Raji (cell line): ENCODE data around the gene TK1.

Source experiments
- POLR2A ChIP-seq: IDR thresholded peaks from 2 replicates; pipeline ENCODE4 v1.6.1; 2011; ENCODE audit warnings: low read depth, low read length, control low read depth; ENCODE audit not compliant: insufficient read depth

The TK1 gene, protein sequence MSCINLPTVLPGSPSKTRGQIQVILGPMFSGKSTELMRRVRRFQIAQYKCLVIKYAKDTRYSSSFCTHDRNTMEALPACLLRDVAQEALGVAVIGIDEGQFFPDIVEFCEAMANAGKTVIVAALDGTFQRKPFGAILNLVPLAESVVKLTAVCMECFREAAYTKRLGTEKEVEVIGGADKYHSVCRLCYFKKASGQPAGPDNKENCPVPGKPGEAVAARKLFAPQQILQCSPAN

DNA sequence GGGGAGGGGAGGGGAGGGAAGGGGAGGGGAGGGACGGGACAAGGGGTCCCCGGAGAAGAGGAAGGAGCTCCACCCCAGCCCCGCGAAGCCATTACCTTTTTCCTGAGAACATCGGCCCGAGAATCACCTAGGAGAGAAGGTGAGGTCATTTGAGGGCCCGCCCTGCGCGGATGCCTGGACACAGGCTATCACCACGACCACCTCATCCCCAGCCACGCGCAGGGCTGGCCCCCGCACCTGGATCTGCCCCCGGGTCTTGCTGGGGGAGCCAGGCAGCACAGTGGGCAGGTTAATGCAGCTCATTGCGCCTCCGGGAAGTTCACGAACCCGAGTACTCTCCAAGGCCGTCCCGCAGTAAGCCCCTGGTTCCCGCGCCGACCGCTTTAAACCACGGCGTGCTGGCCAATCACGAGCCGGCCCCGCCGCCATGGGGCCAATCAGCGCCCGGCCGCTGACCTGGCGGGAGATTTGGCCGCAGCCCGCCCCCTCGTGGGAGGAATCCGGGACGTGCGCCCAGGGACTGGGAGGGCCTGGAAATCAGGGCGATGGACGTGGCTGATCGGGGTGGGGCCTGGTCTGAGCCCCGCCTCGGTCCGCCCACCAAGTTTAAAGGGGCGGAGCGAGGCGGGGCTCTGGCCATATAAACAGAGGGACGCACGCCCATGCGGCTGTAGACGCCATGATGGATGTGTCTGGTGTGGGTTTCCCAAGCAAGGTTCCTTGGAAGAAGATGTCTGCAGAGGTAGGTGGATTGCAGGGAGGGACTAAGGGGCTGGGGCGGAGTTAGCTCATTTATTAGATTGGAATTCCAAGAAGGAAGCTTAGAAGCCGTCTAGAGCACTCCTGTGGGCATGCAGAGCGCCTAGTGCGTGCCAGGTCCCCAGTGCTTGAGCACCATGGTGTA lies at the start of gene TK1, which contains the start of gene AFMID:
TSS of gene TK1 (minus strand) at position 361 of the 904 bp plus-strand sequence. CDS start at position 303, 58 bp downstream.
TSS of gene AFMID (plus strand) at position 671 of the 904 bp plus-strand sequence. CDS start at position 680, 9 bp downstream.
- TF ChIP-seq POLR2A, result peak; percentile 97

DNA sequence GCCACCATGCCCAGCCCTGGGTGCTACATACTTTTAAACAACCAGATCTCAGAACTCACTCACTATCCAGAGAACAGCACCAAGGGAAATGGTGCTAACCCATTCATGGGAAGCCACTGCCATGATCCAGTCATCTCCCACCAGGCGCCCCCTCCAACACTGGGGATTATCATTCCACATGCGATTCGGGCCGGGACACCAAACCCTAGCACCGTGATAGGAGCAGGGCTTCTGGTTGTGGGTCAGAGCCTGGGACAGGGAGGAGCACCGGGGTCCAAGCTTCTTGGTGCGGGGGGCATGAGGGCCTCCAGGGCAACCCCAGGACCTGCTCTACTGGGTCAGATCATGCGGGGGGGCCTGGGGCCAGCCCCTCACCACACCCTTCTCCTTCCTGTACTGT lies 49.0 kb upstream of the TK1 start:
- TF ChIP-seq POLR2A, result no peak

DNA sequence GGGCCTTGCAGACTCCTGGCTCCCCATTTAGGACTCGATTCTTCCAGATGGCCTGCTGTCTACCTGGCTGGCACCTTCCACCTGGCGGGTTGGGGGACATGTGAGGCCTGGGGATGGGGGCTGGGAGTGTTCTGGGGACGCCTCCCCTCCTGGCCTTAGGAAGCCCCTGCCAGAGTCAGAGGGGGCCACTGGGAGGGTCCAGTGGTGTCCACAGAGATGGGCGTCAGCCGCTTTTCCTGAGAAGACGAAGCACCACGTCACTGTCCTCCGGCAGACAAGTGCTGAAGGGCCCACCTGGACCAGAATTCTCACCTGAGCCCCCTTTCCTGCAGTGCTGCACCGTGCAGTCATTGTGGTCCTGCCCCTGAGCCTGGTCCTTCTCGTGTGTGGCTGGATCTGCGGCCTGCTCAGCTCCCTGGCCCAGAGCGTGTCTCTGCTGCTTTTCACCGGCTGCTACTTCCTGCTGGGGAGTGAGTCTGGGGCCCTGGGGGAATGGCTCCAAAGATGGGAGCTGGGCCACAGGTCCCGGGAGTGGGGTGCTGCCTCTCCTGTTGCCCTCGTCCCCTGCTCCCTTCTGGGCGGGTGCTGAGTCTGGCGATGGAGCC lies 47.5 kb upstream of the TK1 start:
- TF ChIP-seq POLR2A, result no peak

DNA sequence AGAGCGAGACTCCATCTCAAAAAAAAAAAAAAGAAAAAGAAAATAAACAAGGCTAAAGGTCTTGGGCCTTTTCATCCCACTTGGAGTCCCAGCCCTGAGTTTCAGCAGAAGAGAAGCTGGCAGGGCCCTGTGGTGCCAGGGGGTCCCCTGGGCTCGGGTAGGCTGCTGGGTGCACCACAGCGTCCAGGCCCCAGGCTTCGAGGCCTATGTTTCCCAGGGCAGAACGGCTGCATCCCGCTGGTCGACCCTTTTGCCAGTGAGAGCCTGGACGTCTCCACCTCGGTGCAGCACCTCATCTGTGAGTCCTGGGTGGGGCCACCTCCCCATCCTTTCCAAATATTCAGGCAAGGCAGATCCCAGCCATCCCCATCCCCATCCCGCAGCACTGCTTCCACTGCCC lies 46.8 kb upstream of the TK1 start:
- TF ChIP-seq POLR2A, result no peak

DNA sequence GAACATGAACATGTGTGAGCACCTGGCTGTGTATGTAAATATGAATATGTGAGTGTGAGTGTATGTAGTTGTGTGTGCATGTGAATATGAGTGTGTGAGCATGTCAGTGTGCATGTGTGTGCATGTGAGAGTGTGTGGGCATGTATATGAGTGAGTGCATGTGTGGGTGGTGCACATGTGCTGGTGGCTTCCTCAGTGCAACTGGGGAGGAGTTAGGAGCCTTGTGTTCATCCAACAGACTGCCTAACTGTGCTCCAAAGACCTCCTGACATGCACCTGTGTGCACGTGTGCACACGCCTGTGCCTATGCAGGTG lies 46.0 kb upstream of the TK1 start:
- TF ChIP-seq POLR2A, result no peak

DNA sequence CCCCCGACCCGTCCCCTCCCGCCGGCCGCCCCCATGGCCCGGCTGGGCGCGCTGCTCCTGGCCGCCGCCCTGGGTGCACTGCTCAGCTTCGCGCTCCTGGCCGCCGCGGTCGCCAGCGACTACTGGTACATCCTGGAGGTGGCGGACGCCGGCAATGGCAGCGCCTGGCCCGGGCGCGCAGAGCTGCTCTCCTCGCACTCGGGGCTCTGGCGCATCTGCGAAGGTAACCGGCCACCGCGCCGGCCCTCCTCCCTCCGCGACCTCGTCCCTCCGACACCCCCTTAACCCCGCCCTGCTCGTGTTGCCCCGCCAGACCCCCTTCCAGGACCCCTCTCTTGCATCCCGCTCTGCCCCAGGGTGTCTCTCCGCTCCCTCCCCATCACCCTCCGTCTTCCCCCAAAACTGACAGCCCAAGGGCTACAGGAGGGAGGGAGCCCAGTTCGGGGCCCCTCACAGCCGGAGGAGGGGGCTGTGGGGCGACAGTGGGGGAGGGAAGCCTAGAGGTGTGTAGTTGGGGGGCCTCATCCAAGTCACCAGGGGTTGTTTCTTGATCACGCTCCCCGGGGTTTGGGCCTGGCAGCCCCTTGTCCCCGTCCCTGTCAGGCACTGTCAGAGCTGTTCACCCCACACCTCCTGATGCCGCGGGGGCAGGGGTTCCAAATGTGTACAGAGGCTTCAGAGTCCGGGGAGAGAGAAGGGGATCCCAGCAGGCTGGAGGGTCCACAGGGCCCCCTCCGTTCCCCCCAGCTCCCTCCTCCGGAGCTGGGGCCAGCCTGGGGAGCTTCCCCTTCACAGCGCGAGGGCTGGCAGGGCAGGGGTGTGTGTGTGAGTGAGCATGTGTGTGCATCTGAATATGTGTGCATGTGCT lies 45.4 kb upstream of the TK1 start:
- TF ChIP-seq POLR2A, result no peak

DNA sequence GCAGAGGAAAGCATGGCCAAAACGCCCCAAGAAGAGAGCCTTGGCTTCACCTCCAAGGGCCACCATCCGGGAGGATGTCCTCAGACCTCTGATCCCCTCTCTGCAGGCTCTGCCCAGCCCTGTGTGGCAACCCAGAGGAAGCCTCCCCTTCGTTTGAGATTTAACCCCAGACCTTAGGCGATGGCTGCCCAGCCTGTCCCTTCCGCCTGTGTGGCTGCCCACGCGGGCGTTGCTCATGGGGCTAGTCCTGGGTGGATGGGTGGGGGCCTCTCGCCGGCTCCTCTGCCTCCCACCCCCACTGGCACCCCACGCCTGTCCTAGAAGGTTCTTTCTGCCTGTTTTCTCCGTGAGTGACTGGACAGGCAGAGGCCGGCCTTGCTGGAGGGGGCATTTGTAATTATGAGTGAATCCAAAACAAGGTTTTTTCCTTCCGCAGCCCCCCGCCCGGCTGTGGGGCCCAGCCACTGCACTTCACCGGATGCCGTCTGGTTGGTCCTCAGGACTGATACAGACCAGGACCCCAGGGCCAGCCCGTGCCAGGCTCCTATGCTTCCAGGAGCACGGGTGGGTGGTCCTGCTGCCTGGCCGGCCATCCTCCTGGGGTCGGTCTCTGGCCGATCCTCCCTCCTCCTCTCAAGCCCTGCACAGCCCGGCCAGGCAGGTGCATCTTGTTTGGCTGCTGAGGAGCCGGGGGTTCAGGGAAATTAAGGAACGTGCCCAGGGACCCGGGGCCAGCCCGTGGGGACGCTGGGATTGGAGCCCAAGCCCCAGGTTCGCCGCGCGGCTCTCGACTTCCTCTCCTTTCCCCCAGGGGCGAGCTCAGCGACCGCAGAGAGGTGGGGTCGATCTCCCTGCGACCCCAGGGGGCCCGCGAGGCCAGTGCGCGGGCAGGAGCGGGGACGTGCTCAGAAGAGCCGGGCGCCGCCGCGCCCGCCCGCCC lies 44.4 kb upstream of the TK1 start, which contains the start of gene TMEM235:
TSS of gene TMEM235 (plus strand) at position 636 of the 940 bp plus-strand sequence. CDS start 393 bp downstream, outside the sequence.
- no peak for TF ChIP-seq POLR2A

DNA sequence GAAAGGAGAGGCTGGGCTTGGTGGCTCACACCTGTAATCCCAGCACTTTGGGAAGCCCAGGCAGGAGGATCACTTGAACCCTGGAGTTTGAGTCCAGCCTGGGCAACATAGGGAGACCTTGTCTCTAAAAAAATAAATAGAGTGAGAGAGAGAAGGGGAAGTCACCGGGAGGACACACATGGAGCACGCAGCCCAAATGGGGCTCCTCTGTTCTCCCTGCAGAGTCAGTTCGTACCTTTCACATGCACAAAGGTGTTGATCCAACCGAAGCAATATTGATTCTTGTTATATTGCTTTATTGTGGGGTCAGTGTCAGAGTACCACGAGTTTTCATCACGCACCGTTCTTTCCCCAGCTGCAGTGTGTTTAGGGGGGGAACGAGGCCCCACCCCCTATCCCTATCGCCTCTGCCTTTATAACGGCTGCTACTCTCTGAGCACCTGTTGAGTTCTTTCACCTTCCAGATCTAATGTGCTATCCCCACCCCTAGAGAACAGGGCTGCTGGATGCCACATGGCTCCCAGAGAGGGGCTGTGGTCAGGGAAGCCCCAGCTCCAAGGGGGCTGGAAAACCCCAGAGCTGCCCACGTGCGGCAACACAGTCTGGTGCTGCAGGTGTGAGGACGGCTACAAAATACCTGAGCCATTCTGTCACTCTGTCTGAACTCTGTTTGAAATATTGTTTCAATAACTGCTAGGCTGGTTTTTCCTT lies 43.6 kb upstream of the TK1 start:
- no peak for TF ChIP-seq POLR2A

DNA sequence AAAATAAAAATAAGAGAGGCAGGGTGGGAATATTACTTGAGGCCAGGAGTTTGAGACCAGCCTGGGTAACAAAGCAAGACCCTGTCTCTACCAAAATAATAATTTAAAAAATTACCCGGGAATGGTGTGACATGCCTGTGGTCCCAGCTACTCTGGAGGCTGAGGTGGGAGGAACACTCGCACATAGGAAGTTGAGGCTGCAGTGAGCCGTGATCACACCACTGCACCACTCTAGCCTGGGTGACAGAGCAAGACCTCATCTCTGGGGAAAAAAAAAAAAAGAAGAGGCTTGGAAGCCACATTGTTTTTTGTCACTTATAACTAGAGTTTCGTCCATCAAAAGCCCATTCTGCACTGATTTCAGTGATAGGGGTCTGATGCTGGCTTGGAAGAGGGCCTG lies 41.3 kb upstream of the TK1 start:
- no peak for TF ChIP-seq POLR2A

DNA sequence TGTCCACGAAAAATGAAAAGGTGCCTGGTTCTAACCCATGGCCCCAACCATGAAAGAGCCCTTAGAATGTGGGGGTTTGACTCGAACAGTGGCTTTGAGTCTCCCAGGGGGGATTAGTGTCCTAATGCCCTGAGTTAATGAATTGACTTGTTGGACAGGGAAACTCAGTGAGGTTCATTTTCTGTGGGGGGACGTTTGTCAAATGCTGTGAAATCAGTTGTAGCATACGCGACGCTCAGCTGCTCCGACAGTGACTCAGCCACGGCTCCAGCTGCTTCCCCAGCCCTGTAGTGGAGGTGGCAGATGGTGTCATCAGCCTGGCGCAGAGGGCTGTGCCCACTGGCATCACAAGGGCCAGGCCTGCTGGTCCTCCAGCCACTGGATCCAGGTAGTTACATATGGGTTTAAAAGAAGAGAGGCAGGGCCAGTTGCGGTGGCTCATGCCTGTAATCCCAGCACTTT lies 40.6 kb upstream of the TK1 start:
- no peak for TF ChIP-seq POLR2A

DNA sequence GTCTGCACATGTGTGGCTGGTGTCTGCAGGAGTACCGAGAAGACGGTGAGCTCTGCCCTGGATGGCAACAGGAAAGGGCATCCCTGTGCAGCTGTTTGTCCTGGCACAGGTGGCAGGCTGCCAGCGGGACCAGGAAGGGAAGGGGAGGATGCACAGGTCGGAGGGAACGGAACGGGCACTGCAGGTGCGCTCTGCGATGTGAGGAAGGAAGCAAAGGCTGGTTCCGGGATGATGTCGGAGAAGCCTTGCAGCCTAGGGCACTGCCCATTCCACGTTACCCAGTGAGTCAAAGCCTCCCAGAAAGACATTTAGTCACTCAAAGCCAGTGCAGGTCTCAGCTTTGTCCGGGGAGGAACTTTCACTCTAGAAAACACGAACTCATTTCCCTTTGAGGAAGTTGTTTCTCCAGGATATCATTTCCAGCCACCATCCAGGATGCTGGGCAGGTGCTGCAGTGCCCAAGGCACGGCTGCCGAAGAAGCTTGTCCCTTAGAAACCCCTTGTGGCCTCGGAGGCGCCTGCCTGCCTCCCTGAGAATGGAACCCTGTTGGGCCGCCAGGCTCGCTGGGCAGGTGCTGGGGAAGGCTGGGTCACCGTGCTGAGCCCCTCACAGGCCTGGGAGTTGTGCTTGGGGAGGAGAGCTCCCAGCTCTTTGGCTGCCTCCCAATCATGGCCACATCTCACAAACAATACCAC lies 40.1 kb upstream of the TK1 start:
- no peak for TF ChIP-seq POLR2A

DNA sequence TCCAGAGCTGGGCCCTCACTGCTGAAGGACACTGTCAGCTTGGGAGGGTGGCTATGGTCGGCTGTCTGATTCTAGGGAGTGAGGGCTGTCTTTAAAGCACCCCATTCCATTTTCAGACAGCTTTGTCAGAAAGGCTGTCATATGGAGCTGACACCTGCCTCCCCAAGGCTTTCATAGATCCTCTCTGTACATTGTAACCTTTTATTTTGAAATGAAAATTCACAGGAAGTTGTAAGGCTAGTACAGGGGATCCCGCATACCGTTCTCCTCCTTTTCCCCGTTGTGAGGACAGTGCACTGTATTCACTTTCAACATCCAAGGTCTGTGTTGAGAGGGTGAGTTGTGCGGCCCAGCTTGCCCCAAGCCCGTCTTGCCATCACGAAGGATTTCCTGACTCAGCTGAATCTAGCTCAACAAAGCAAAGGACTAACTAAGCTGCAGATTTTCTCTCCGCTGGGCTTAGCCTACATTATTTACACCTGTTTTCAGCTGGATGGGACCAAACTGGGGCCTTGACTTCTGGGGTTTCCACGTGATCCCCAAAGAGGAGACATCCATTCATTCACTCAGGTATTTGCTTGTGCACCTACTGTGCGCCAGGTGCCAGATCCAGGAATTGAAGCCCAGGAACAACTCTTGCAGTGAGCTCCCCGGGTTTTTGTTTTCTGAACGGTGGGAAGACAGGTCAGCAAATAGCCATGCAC lies 39.4 kb upstream of the TK1 start:
- TF ChIP-seq POLR2A, result no peak
